HEK293 (cell line): ENCODE data around the gene STON2.

ENCODE experiments used
- GLIS1 ChIP-seq: fragments of 450-650 bp; formaldehyde crosslinking; IDR thresholded peaks from 2 replicates; pipeline ENCODE4 v1.5.1; 2016; ENCODE audit warnings: missing biosample characterization, missing genetic modification characterization
- INSM2 ChIP-seq: fragments of 450-650 bp; formaldehyde crosslinking; IDR thresholded peaks from 2 replicates; pipeline ENCODE4 v1.5.1; 2016; ENCODE audit warnings: missing biosample characterization, missing genetic modification characterization
- KLF17 ChIP-seq: fragments of 450-650 bp; formaldehyde crosslinking; IDR thresholded peaks from 2 replicates; pipeline ENCODE4 v1.5.1; 2016; ENCODE audit warnings: missing biosample characterization, missing genetic modification characterization
- MYNN ChIP-seq: fragments of 450-650 bp; formaldehyde crosslinking; IDR thresholded peaks from 2 replicates; pipeline ENCODE4 v1.5.1; 2016; ENCODE audit warnings: missing biosample characterization, missing genetic modification characterization, borderline replicate concordance
- SP7 ChIP-seq: fragments of 450-650 bp; formaldehyde crosslinking; IDR thresholded peaks from 2 replicates; pipeline ENCODE4 v1.5.1; 2016; ENCODE audit warnings: missing biosample characterization, missing genetic modification characterization
- YY1 ChIP-seq: fragments of 450-650 bp; formaldehyde crosslinking; IDR thresholded peaks from 2 replicates; pipeline ENCODE4 v1.5.1; 2018; ENCODE audit warnings: missing biosample characterization, missing genetic modification characterization
- YY2 ChIP-seq: fragments of 450-650 bp; formaldehyde crosslinking; IDR thresholded peaks from 2 replicates; pipeline ENCODE4 v1.5.1; 2016; ENCODE audit warnings: missing biosample characterization, missing genetic modification characterization
- ZBTB6 ChIP-seq: fragments of 450-650 bp; formaldehyde crosslinking; IDR thresholded peaks from 2 replicates; pipeline ENCODE4 v1.5.1; 2017; ENCODE audit warnings: missing biosample characterization, missing genetic modification characterization
- ZNF175 ChIP-seq: fragments of 450-650 bp; formaldehyde crosslinking; IDR thresholded peaks from 2 replicates; pipeline ENCODE4 v1.5.1; 2016; ENCODE audit warnings: missing biosample characterization, missing genetic modification characterization
- ZNF214 ChIP-seq: fragments of 450-650 bp; formaldehyde crosslinking; IDR thresholded peaks from 2 replicates; pipeline ENCODE4 v1.5.1; 2017; ENCODE audit warnings: missing biosample characterization, mild to moderate bottlenecking, missing genetic modification characterization, borderline replicate concordance
- ZNF221 ChIP-seq: fragments of 450-650 bp; formaldehyde crosslinking; IDR thresholded peaks from 2 replicates; pipeline ENCODE4 v1.5.1; 2017; ENCODE audit warnings: missing biosample characterization, missing genetic modification characterization, borderline replicate concordance
- ZNF248 ChIP-seq: fragments of 450-650 bp; formaldehyde crosslinking; IDR thresholded peaks from 2 replicates; pipeline ENCODE4 v1.5.1; 2017; ENCODE audit warnings: missing biosample characterization, missing genetic modification characterization
- ZNF311 ChIP-seq: fragments of 450-650 bp; formaldehyde crosslinking; IDR thresholded peaks from 2 replicates; pipeline ENCODE4 v1.5.1; 2017; ENCODE audit warnings: missing biosample characterization, missing genetic modification characterization, borderline replicate concordance
- ZNF350 ChIP-seq: fragments of 450-650 bp; formaldehyde crosslinking; IDR thresholded peaks from 2 replicates; pipeline ENCODE4 v1.5.0; 2017; ENCODE audit warnings: missing biosample characterization, mild to moderate bottlenecking, missing genetic modification characterization
- ZNF426 ChIP-seq: fragments of 450-650 bp; formaldehyde crosslinking; IDR thresholded peaks from 2 replicates; pipeline ENCODE4 v1.5.1; 2017; ENCODE audit warnings: missing biosample characterization, missing genetic modification characterization, mild to moderate bottlenecking, inconsistent platforms, moderate library complexity
- ZNF449 ChIP-seq: fragments of 450-650 bp; formaldehyde crosslinking; IDR thresholded peaks from 2 replicates; pipeline ENCODE4 v1.5.1; 2017; ENCODE audit warnings: missing biosample characterization, mild to moderate bottlenecking, missing genetic modification characterization, moderate library complexity
- ZNF510 ChIP-seq: fragments of 450-650 bp; formaldehyde crosslinking; IDR thresholded peaks from 2 replicates; pipeline ENCODE4 v1.5.1; 2018; ENCODE audit warnings: mild to moderate bottlenecking, missing genetic modification characterization, missing biosample characterization; ENCODE audit not compliant: insufficient replicate concordance
- ZNF560 ChIP-seq: fragments of 450-650 bp; formaldehyde crosslinking; IDR thresholded peaks from 2 replicates; pipeline ENCODE4 v1.5.1; 2017; ENCODE audit warnings: missing biosample characterization, missing genetic modification characterization, borderline replicate concordance
- ZNF610 ChIP-seq: fragments of 450-650 bp; formaldehyde crosslinking; IDR thresholded peaks from 2 replicates; pipeline ENCODE4 v1.5.1; 2016; ENCODE audit warnings: missing biosample characterization, missing genetic modification characterization, borderline replicate concordance
- ZNF621 ChIP-seq: fragments of 450-650 bp; formaldehyde crosslinking; IDR thresholded peaks from 2 replicates; pipeline ENCODE4 v1.5.1; 2017; ENCODE audit warnings: missing biosample characterization, missing genetic modification characterization
- ZNF629 ChIP-seq: fragments of 450-650 bp; formaldehyde crosslinking; IDR thresholded peaks from 2 replicates; pipeline ENCODE4 v1.5.1; 2017; ENCODE audit warnings: missing biosample characterization, missing genetic modification characterization
- ZNF658 ChIP-seq: fragments of 450-650 bp; formaldehyde crosslinking; IDR thresholded peaks from 2 replicates; pipeline ENCODE4; 2016; ENCODE audit warnings: missing biosample characterization, missing genetic modification characterization
- ZNF843 ChIP-seq: fragments of 450-650 bp; formaldehyde crosslinking; IDR thresholded peaks from 2 replicates; pipeline ENCODE4 v1.5.1; 2016; ENCODE audit warnings: missing biosample characterization, missing genetic modification characterization
- TF ChIP-seq, protein P1 (sequence below): fragments of 450-650 bp; formaldehyde crosslinking; IDR thresholded peaks from 2 replicates; pipeline ENCODE4 v1.5.1; 2017; ENCODE audit warnings: missing biosample characterization, missing genetic modification characterization
- TF ChIP-seq, protein P2 (sequence below): fragments of 450-650 bp; formaldehyde crosslinking; IDR thresholded peaks from 2 replicates; pipeline ENCODE4; 2016; ENCODE audit warnings: missing biosample characterization, missing genetic modification characterization
- TF ChIP-seq, protein P3 (sequence below): fragments of 450-650 bp; formaldehyde crosslinking; IDR thresholded peaks from 2 replicates; pipeline ENCODE4 v1.5.1; 2016; ENCODE audit warnings: missing biosample characterization, missing genetic modification characterization
- TF ChIP-seq, protein P4 (sequence below): fragments of 450-650 bp; formaldehyde crosslinking; IDR thresholded peaks from 2 replicates; pipeline ENCODE4 v1.5.1; 2016; ENCODE audit warnings: missing biosample characterization, missing genetic modification characterization

The STON2 gene

DNA sequence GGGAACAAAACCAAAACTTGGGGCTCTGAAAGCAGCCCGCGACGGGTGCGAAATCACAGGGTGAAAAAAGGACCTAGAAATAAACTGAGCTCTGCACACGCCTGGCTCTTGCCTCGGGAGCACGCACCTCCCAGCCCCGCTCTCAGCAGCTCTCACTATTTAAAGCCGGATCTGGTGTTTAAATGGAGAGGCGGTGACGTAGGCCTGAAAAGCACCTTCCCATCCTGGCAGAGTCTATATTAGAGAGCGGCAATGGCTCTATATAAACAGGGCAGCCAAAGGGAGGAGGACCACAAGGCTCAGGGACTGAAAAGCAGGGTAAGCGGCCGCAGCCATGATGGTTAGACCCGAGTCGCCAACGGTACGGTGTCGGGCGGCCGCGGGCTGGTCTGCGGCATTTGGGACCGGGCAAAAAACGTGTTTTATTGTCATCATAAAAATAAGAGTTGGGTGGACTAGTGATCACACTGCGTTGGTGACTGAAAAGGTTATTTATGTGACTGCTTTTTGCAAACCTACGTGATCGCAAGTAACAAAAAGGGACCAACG is 180.8 kb downstream of the STON2 start (continued):
- TF ChIP-seq ZNF449 (tag by site-specific recombination): no peak
- TF ChIP-seq ZNF175 (tag by site-specific recombination): no peak
- 0 out of 2 replicates have a peak, but pooled peaks have one; percentile 12 for TF ChIP-seq GLIS1 (tag by site-specific recombination)
- TF ChIP-seq ZNF350: no peak
- TF ChIP-seq ZNF221: no peak
- TF ChIP-seq KLF17 (tag by site-specific recombination): no peak
- peak; percentile 95; the same call in 1 of the 2 replicates for TF ChIP-seq ZNF610
- no peak for TF ChIP-seq ZNF658
- TF ChIP-seq INSM2 (tag by site-specific recombination): no peak
- TF ChIP-seq, protein P1, sequence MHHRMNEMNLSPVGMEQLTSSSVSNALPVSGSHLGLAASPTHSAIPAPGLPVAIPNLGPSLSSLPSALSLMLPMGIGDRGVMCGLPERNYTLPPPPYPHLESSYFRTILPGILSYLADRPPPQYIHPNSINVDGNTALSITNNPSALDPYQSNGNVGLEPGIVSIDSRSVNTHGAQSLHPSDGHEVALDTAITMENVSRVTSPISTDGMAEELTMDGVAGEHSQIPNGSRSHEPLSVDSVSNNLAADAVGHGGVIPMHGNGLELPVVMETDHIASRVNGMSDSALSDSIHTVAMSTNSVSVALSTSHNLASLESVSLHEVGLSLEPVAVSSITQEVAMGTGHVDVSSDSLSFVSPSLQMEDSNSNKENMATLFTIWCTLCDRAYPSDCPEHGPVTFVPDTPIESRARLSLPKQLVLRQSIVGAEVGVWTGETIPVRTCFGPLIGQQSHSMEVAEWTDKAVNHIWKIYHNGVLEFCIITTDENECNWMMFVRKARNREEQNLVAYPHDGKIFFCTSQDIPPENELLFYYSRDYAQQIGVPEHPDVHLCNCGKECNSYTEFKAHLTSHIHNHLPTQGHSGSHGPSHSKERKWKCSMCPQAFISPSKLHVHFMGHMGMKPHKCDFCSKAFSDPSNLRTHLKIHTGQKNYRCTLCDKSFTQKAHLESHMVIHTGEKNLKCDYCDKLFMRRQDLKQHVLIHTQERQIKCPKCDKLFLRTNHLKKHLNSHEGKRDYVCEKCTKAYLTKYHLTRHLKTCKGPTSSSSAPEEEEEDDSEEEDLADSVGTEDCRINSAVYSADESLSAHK: no peak
- TF ChIP-seq ZNF214: no peak
- TF ChIP-seq, protein P2, sequence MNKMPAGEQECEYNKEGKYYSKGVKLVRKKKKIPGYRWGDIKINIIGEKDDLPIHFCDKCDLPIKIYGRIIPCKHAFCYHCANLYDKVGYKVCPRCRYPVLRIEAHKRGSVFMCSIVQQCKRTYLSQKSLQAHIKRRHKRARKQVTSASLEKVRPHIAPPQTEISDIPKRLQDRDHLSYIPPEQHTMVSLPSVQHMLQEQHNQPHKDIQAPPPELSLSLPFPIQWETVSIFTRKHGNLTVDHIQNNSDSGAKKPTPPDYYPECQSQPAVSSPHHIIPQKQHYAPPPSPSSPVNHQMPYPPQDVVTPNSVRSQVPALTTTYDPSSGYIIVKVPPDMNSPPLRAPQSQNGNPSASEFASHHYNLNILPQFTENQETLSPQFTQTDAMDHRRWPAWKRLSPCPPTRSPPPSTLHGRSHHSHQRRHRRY (tag by site-specific recombination): no peak
- TF ChIP-seq ZNF426 (tag by site-specific recombination): no peak
- peak; percentile 56; the same call in 1 of the 2 replicates for TF ChIP-seq YY2 (tag by site-specific recombination)
- no peak for TF ChIP-seq ZNF510 (tag by site-specific recombination)
- TF ChIP-seq ZNF629: peak; percentile 88
- TF ChIP-seq, protein P3, sequence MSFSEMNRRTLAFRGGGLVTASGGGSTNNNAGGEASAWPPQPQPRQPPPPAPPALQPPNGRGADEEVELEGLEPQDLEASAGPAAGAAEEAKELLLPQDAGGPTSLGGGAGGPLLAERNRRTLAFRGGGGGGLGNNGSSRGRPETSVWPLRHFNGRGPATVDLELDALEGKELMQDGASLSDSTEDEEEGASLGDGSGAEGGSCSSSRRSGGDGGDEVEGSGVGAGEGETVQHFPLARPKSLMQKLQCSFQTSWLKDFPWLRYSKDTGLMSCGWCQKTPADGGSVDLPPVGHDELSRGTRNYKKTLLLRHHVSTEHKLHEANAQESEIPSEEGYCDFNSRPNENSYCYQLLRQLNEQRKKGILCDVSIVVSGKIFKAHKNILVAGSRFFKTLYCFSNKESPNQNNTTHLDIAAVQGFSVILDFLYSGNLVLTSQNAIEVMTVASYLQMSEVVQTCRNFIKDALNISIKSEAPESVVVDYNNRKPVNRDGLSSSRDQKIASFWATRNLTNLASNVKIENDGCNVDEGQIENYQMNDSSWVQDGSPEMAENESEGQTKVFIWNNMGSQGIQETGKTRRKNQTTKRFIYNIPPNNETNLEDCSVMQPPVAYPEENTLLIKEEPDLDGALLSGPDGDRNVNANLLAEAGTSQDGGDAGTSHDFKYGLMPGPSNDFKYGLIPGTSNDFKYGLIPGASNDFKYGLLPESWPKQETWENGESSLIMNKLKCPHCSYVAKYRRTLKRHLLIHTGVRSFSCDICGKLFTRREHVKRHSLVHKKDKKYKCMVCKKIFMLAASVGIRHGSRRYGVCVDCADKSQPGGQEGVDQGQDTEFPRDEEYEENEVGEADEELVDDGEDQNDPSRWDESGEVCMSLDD (tag by site-specific recombination): no peak
- TF ChIP-seq ZBTB6: peak; percentile 90
- TF ChIP-seq ZNF248: no peak
- TF ChIP-seq YY1 (tag by site-specific recombination): peak; percentile 61; the same call in 1 of the 2 replicates
- TF ChIP-seq ZNF560 (tag by site-specific recombination): no peak
- no peak; the same call in 1 of the 2 replicates for TF ChIP-seq MYNN (tag by site-specific recombination)
- TF ChIP-seq ZNF311 (tag by site-specific recombination): no peak
- TF ChIP-seq ZNF621 (tag by site-specific recombination): no peak
- TF ChIP-seq, protein P4, sequence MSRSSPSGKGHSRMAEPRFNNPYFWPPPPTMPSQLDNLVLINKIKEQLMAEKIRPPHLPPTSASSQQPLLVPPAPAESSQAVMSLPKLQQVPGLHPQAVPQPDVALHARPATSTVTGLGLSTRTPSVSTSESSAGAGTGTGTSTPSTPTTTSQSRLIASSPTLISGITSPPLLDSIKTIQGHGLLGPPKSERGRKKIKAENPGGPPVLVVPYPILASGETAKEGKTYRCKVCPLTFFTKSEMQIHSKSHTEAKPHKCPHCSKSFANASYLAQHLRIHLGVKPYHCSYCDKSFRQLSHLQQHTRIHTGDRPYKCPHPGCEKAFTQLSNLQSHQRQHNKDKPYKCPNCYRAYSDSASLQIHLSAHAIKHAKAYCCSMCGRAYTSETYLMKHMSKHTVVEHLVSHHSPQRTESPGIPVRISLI: no peak
- TF ChIP-seq ZNF843: no peak
- TF ChIP-seq SP7: peak; percentile 44; the same call in 1 of the 2 replicates
